ENCODE measurements around the gene ATPAF1. TPM values are rescaled to one million over a fixed set of nuclear protein-coding genes. Genes with fewer than 3 reads are reported as not detected.

The ATPAF1 gene
- total RNA-seq, 1 donor from 2014 or later = 35.7 TPM

GRCh38 chr1:46601257-46602007 is 66.7 kb downstream of the ATPAF1 start:
- no peak for DNase-seq (ENCODE audit: extremely low spot score, unreplicated experiment)
- no peaks in the 10 kb centered on the region for H3K9me3 Mint-ChIP-seq (ENCODE audit: unreplicated experiment)
- no peak overlapping the region for H3K4me3 Mint-ChIP-seq (ENCODE audit: unreplicated experiment)
- H3K27ac Mint-ChIP-seq (ENCODE audit: unreplicated experiment) = no peak overlapping the region
- H3K4me1 Mint-ChIP-seq (ENCODE audit: unreplicated experiment) = peaks cover 32% of the 10 kb centered on the region
- peaks cover 2% of the 10 kb centered on the region for H3K36me3 Mint-ChIP-seq (ENCODE audit: unreplicated experiment)
- TF ChIP-seq, protein P1, sequence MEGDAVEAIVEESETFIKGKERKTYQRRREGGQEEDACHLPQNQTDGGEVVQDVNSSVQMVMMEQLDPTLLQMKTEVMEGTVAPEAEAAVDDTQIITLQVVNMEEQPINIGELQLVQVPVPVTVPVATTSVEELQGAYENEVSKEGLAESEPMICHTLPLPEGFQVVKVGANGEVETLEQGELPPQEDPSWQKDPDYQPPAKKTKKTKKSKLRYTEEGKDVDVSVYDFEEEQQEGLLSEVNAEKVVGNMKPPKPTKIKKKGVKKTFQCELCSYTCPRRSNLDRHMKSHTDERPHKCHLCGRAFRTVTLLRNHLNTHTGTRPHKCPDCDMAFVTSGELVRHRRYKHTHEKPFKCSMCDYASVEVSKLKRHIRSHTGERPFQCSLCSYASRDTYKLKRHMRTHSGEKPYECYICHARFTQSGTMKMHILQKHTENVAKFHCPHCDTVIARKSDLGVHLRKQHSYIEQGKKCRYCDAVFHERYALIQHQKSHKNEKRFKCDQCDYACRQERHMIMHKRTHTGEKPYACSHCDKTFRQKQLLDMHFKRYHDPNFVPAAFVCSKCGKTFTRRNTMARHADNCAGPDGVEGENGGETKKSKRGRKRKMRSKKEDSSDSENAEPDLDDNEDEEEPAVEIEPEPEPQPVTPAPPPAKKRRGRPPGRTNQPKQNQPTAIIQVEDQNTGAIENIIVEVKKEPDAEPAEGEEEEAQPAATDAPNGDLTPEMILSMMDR (IDR thresholded peaks at IDR 0.05) = no peak
- no peaks in the 10 kb centered on the region for H3K27me3 Mint-ChIP-seq (ENCODE audit: unreplicated experiment)

DNA sequence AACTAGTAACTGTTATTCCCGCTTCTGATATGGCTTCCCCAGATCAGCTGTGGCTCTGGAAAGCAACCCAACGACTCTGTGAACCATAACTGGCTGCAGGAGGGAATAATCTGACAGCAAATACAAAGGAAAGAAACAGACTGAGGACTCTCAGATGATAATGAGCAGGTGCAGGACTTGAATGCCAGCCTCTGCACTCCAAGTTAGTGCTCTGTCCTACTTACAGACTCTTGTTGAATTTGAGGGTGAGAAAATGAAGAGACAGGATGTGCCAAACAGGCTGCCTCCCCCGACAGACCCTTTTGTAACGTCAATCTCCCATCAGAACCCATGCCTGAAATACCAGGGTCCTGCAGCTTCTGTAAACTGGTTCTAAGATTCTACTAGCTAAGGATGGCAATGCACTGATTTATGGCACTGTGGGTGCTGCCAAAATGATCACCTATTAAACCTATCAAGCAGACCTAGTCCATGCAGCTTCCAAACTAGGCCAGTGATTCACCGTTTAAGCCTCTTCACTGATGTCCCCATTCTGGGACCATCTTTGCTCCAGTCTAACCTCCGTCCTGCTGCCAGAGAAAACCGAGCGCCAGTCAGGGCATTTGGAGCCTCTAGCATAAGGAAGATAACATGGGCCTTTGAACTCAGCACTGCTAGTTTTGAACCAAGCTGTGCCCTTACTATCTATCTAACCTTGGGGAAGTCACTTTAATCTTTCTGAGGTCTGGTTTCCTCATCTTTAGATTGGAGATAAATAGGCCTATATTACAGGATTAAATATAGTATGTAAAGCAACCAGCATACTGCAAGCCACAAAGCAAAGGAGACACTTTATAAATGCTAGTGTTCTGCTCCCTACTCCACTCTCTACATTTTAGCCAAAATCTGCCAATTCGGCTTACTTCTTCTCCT is 68.8 kb downstream of the ATPAF1 start:
- Mint-ChIP-seq H3K27me3 (ENCODE audit: unreplicated experiment) (no peaks in the 10 kb centered on the region), H3K36me3 (ENCODE audit: unreplicated experiment) (peaks cover 2% of the 10 kb centered on the region), H3K9me3 (ENCODE audit: unreplicated experiment) (no peaks in the 10 kb centered on the region), H3K4me1 (ENCODE audit: unreplicated experiment) (peaks cover 26% of the 10 kb centered on the region), H3K4me3 (ENCODE audit: unreplicated experiment) (no peak overlapping the region), H3K27ac (ENCODE audit: unreplicated experiment) (no peak overlapping the region)
- no peak for DNase-seq (ENCODE audit: extremely low spot score, unreplicated experiment)
- TF ChIP-seq, protein P1 (IDR thresholded peaks at IDR 0.05) = no peak

DNA sequence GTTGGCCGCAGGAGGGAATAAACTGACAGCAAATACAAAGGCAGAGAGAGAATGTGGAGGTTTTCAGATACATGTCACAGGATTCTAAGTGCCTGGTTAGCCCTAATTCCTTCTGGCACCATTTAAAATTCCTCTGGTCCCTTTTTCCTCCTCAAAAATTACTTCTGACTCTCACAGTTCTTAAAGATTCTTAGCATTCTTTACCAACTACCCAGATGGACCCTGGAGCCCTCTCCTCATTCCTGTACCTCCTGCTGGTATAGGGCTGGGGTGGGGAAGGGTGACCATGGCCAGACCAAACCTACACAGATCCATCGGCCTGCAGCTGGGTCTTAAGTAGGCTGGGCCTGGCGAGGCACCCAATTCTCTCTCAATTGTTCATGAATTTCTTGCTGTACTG is 71.3 kb downstream of the ATPAF1 start:
- H3K27me3 Mint-ChIP-seq (ENCODE audit: unreplicated experiment) = no peaks in the 10 kb centered on the region
- H3K4me3 Mint-ChIP-seq (ENCODE audit: unreplicated experiment) = no peak overlapping the region
- DNase-seq (ENCODE audit: extremely low spot score, unreplicated experiment) = no peak
- peaks cover 12% of the 10 kb centered on the region for H3K4me1 Mint-ChIP-seq (ENCODE audit: unreplicated experiment)
- no peaks in the 10 kb centered on the region for H3K9me3 Mint-ChIP-seq (ENCODE audit: unreplicated experiment)
- TF ChIP-seq, protein P1 (IDR thresholded peaks at IDR 0.05) = no peak
- peaks cover 17% of the 10 kb centered on the region for H3K36me3 Mint-ChIP-seq (ENCODE audit: unreplicated experiment)
- peak overlapping the region; percentile 29 for H3K27ac Mint-ChIP-seq (ENCODE audit: unreplicated experiment)

DNA sequence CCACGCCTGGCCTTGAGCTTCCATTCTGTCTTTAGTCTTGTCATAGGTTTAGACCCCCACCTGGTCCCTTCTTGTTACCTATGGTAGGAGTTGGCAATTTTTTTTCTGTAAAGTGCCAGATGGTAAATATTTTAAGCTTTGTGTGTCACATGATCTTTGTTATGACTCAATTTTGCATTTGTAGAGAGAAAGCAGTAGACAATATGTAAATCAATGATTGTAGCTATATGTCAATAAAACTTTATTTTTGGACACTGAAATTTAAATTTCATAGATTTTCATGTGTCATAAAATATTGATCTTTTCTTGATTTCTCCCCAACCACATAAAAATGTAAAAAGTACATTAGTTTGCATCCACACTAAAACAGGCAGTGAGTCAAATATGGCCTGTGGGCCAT is 72.1 kb downstream of the ATPAF1 start:
- Mint-ChIP-seq H3K9me3 (ENCODE audit: unreplicated experiment) (no peaks in the 10 kb centered on the region), H3K4me3 (ENCODE audit: unreplicated experiment) (no peak overlapping the region), H3K36me3 (ENCODE audit: unreplicated experiment) (peaks cover 24% of the 10 kb centered on the region), H3K4me1 (ENCODE audit: unreplicated experiment) (peaks cover 12% of the 10 kb centered on the region), H3K27ac (ENCODE audit: unreplicated experiment) (no peak overlapping the region), H3K27me3 (ENCODE audit: unreplicated experiment) (no peaks in the 10 kb centered on the region)
- TF ChIP-seq, protein P1 (IDR thresholded peaks at IDR 0.05) = no peak
- no peak for DNase-seq (ENCODE audit: extremely low spot score, unreplicated experiment)

GRCh38 chr1:46595127-46595526 is 73.0 kb downstream of the ATPAF1 start:
- Mint-ChIP-seq H3K4me1 (ENCODE audit: unreplicated experiment) (peaks cover 12% of the 10 kb centered on the region), H3K4me3 (ENCODE audit: unreplicated experiment) (no peak overlapping the region), H3K36me3 (ENCODE audit: unreplicated experiment) (peaks cover 30% of the 10 kb centered on the region), H3K9me3 (ENCODE audit: unreplicated experiment) (no peaks in the 10 kb centered on the region), H3K27ac (ENCODE audit: unreplicated experiment) (no peak overlapping the region), H3K27me3 (ENCODE audit: unreplicated experiment) (no peaks in the 10 kb centered on the region)
- TF ChIP-seq, protein P1 (IDR thresholded peaks at IDR 0.05) = no peak
- DNase-seq (ENCODE audit: extremely low spot score, unreplicated experiment) = no peak

Data from osteocyte (in vitro differentiated cells).